NCI-H2029 (cell line): Measurements from ENCODE around the gene LTBP1.
"Not testable (repeated sequence)": the region's sequence is repeated elsewhere in the genome, so short reads cannot be mapped to it uniquely, and the experiment has no call there.

Experiments
- DNase-seq: peaks from one replicate; lab custom pipeline; 2025; lab: John Stamatoyannopoulos, UW

Gene LTBP1

GRCh38 chr2:32946314-32947075 lies at the start of gene LTBP1:
LTBP1 (plus strand) TSS chr2:32946953; CDS start chr2:32947325, 372 bp downstream.
- DNase-seq = no peak

- no peak for DNase-seq
These were observed 46.3 kb upstream of the LTBP1 start for GRCh38 chr2:32900246-32900973.

- DNase-seq = no peak
These were observed 45.4 kb upstream of the LTBP1 start for GRCh38 chr2:32901313-32901712.

GRCh38 chr2:32902174-32902573 lies 44.6 kb upstream of the LTBP1 start:
- DNase-seq = no peak

GRCh38 chr2:32902986-32903385 lies 43.8 kb upstream of the LTBP1 start:
- no peak for DNase-seq

- no peak for DNase-seq
These were observed 42.7 kb upstream of the LTBP1 start for GRCh38 chr2:32904074-32904473.

- DNase-seq = no peak
These were observed 42.0 kb upstream of the LTBP1 start for GRCh38 chr2:32904751-32905150.

GRCh38 chr2:32905270-32905669 lies 41.5 kb upstream of the LTBP1 start:
- DNase-seq = no peak

GRCh38 chr2:32910883-32911598 lies 35.7 kb upstream of the LTBP1 start:
- no peak for DNase-seq

GRCh38 chr2:32915694-32916093 lies 31.1 kb upstream of the LTBP1 start:
- DNase-seq = no peak

GRCh38 chr2:32918774-32919173 lies 28.0 kb upstream of the LTBP1 start:
- no peak for DNase-seq

- not testable (repeated sequence) for DNase-seq
These were observed 26.9 kb upstream of the LTBP1 start for GRCh38 chr2:32919901-32920300.

- not testable (repeated sequence) for DNase-seq
These were observed 25.3 kb upstream of the LTBP1 start for GRCh38 chr2:32921486-32921885.

GRCh38 chr2:32922501-32922900 lies 24.3 kb upstream of the LTBP1 start:
- no peak for DNase-seq

- DNase-seq = no peak
These were observed 23.6 kb upstream of the LTBP1 start for GRCh38 chr2:32923109-32923508.

- DNase-seq = no peak
These were observed 21.4 kb upstream of the LTBP1 start for GRCh38 chr2:32925283-32925815.

- no peak for DNase-seq
These were observed 20.6 kb upstream of the LTBP1 start for GRCh38 chr2:32925976-32926707.

- no peak for DNase-seq
These were observed 20.1 kb upstream of the LTBP1 start for GRCh38 chr2:32926708-32927084.

GRCh38 chr2:32930436-32930835 lies 16.3 kb upstream of the LTBP1 start:
- no peak for DNase-seq

GRCh38 chr2:32931519-32931918 lies 15.2 kb upstream of the LTBP1 start:
- DNase-seq = no peak

GRCh38 chr2:32931945-32932709 lies 14.6 kb upstream of the LTBP1 start:
- no peak for DNase-seq
